GM06990 (cell line): ENCODE results near the gene G0S2.

Experiments used
- DNase-seq: peaks from one replicate; pipeline ENCODE4 v3.0.0-alpha.2; 2011; ENCODE audit not compliant: insufficient read length; ENCODE audit errors: extremely low read depth
- H3K27me3 ChIP-seq: replicated peaks from 2 replicates; pipeline ENCODE4 v1.6.0; 2011; ENCODE audit warnings: low read length; ENCODE audit not compliant: control insufficient read depth, insufficient read depth
- H3K36me3 ChIP-seq: 2 replicates; pipeline ENCODE4 v1.5.1; 2011; ENCODE audit warnings: low read length; ENCODE audit not compliant: control insufficient read depth, insufficient read depth
- H3K4me3 ChIP-seq: replicated peaks from 2 replicates; pipeline ENCODE4 v1.5.1; 2011; ENCODE audit warnings: low read depth, mild to moderate bottlenecking, control low read depth, low read length
- TF ChIP-seq, protein P1 (sequence below): IDR thresholded peaks from 2 replicates; pipeline ENCODE4 v1.5.1; 2011; ENCODE audit warnings: low read length, control low read depth, mild to moderate bottlenecking, inconsistent platforms; ENCODE audit not compliant: insufficient read depth, poor library complexity, severe bottlenecking

G0S2 gene

DNA sequence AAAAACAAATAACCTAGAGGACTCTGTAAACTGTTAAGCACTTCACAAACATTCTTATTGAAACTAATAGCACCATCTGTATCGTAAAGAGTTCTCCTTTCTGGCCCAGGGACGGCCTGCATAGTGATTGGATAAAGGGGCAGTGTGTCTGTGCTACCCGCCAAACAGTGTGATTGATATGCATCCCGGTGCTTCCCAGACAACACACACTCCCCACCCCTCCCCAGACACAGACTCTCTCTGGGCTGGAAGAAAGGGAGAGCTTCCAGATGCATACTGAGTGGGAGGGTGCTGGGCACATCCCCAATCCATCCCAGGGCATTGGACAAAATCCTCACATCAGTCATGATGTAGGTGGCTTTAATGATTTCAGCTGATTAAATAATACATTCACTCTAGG lies 33.1 kb downstream of the G0S2 start:
- Histone ChIP-seq H3K36me3 (no peaks in the 10 kb centered on the region), H3K27me3 (no peaks in the 10 kb centered on the region), H3K4me3 (no peak overlapping the region)
- no peak for DNase-seq
- TF ChIP-seq, protein P1, sequence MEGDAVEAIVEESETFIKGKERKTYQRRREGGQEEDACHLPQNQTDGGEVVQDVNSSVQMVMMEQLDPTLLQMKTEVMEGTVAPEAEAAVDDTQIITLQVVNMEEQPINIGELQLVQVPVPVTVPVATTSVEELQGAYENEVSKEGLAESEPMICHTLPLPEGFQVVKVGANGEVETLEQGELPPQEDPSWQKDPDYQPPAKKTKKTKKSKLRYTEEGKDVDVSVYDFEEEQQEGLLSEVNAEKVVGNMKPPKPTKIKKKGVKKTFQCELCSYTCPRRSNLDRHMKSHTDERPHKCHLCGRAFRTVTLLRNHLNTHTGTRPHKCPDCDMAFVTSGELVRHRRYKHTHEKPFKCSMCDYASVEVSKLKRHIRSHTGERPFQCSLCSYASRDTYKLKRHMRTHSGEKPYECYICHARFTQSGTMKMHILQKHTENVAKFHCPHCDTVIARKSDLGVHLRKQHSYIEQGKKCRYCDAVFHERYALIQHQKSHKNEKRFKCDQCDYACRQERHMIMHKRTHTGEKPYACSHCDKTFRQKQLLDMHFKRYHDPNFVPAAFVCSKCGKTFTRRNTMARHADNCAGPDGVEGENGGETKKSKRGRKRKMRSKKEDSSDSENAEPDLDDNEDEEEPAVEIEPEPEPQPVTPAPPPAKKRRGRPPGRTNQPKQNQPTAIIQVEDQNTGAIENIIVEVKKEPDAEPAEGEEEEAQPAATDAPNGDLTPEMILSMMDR = no peak

DNA sequence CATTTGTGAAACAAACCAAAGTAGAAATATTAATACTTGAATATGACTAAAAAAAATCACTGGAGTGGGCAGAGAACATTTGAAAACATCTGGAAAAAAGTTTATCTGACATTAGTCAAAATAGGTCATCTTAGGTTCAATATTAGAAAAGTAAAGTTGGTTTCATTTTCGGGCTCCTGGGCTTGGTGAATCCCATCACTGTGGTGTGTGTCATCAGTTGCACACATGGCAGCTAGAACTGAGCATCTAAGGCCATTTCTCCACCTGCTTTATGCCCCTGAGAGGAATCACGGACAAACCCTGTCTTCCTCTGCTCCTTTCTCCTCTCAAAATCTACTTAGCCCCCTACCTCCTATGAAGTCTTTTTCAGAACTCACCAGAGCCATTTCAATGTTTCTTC lies 34.9 kb downstream of the G0S2 start:
- TF ChIP-seq, protein P1 = no peak
- no peak overlapping the region for H3K4me3 ChIP-seq
- no peak for DNase-seq
- no peaks in the 10 kb centered on the region for H3K36me3 ChIP-seq
- H3K27me3 ChIP-seq = no peaks in the 10 kb centered on the region

DNA sequence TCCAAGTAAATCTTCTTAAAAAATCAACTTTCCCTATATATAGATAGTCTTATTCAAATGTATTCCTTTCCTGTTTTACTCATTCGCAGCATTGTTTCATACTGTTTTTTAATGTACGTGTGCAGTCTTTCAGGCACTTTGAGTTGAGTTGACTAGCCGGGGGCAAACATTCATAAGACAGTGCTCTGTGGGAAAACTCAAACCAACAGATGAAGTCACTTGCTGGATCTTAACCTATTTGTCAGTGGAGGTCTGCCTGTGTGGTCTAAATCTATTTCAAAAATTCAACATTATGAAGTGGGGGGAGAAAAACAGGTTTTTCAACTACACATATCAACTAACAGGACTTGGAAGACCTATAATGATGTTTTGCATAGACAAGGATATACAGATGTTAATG lies 35.6 kb downstream of the G0S2 start:
- TF ChIP-seq, protein P1 = no peak
- no peaks in the 10 kb centered on the region for H3K36me3 ChIP-seq
- H3K4me3 ChIP-seq = no peak overlapping the region
- no peaks in the 10 kb centered on the region for H3K27me3 ChIP-seq
- no peak for DNase-seq

DNA sequence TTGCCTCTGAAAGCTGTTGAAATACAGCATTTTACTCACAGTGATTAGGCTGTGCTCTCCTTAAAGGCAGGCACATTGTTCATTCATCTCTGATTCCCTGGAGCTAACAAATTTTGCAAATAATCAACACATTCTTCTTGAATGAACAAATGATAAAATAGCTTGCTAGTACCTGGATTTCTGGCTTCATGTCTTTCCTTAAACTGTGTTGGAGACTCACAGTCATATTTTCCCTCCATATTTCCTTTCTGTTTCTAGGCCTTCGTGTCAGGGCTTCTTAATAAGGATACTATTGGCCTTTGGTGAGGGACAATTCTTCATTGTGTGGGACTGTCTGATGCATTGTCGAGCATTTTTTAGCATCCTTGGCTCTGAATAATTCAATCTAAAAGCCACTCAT lies 39.1 kb downstream of the G0S2 start:
- H3K36me3 ChIP-seq = no peaks in the 10 kb centered on the region
- DNase-seq = no peak
- TF ChIP-seq, protein P1 = no peak

DNA sequence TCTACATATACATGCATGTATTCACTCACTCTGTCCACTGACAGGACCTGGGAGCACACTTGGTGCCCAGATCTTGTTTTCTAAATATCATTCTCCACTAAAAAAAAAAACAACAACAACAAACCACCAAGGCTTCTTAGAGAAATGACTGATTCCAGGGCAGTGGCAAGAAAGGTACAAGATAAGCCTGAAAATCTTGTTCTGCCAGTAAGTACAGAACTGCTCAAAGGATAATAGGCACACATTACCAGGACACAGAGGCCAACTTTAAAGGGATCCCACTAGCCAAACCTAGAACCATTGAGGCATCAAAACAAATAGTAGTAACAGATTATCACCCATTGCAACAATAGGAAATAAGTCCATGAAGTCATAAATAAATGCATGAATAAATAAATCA lies 40.1 kb downstream of the G0S2 start:
- H3K27me3 ChIP-seq = no peaks in the 10 kb centered on the region
- TF ChIP-seq, protein P1 = no peak
- no peak overlapping the region for H3K4me3 ChIP-seq
- no peaks in the 10 kb centered on the region for H3K36me3 ChIP-seq
- DNase-seq = no peak

More for the DNA sequence above, 39.1 kb downstream of the G0S2 start:
- no peaks in the 10 kb centered on the region for H3K27me3 ChIP-seq
- no peak overlapping the region for H3K4me3 ChIP-seq

DNA sequence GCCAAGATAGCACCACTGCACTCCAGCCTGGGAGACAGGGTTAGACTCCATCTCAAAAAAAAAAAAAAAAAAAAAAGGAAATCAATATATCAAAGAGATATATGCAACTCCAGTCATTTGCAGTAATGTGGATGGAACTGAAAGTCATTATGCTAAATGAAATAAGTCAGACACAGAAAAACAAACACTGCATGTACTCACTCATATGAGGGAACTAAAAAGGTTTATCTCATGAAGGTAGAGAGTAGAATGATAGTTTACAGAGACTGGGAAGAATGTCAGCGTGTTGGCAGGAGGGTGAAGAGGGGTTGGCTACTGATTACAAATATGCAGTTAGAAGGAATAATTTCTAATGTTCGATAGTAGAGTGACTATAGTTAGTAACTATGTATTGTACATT lies 42.6 kb downstream of the G0S2 start:
- DNase-seq = no peak
- Histone ChIP-seq H3K36me3 (no peaks in the 10 kb centered on the region), H3K4me3 (no peak overlapping the region), H3K27me3 (no peaks in the 10 kb centered on the region)
- TF ChIP-seq, protein P1 = no peak
